K562 (cell line): ENCODE data around the gene WDR45B. TPM values are rescaled to one million over a fixed set of nuclear protein-coding genes. Genes with fewer than 3 reads are reported as not detected.

Source experiments
- ATAC-seq: fragments of 200-7000 bp; cut with Tn5 transposase; 3 replicates; pipeline ENCODE4 v1.9.1; 2020; ENCODE audit warnings: moderate library complexity
- BruUV-seq: library from RNA; stranded (reverse); fragments of 400-500 nt; replicated peaks from 2 replicates; lab custom pipeline; 2021; lab: Mats Ljungman, UMichigan
- CTCF ChIA-PET: fragments of 300-600 bp; formaldehyde crosslinking; extraction: SDS; loops from one replicate; lab custom pipeline; 2021; ENCODE audit warnings: low intra/inter-chr PET ratio; lab: Yijun Ruan, JAX
- POLR2A ChIA-PET: fragments of 300-600, 350-650 bp; sonication (Branson Sonifier 250); formaldehyde crosslinking; extraction: SDS; loops from one replicate; lab custom pipeline; 2021; ENCODE audit warnings: antibody characterized with exemption, inconsistent platforms; lab: Yijun Ruan, JAX
- DNase-seq, 4 experiments: peaks; one replicate each; pipeline versions ENCODE4 v3.0.0 to v3.0.0-alpha.2; 2011 to 2018; ENCODE audit warnings: low spot score in 3 of 4, mixed read lengths in 3 of 4; ENCODE audit errors: extremely low read depth in 1 of 4
- FAIRE-seq: peaks from 2 replicates; lab custom pipeline; 2011; peaks lifted over from hg19 to GRCh38; lab: Jason Lieb, UNC
- H2AFZ ChIP-seq: 2 replicates; pipeline ENCODE4 v1.6.0; 2011; ENCODE audit warnings: low read depth, low read length, control low read depth, inconsistent platforms
- H3K27ac ChIP-seq: fragments of 200-600 bp; 3 replicates; pipeline ENCODE4 v1.8.0; 2011; ENCODE audit warnings: low read depth, mild to moderate bottlenecking, control low read depth, inconsistent platforms, low read length, moderate library complexity, mixed read lengths; ENCODE audit errors: extremely low read depth
- H3K27me3 ChIP-seq, 2 experiments: fragments of 300-600 bp in 1 of 2; 2 replicates in 1 of 2; 3 replicates in 1 of 2; pipeline versions ENCODE4 v1.6.0 to v1.8.0; 2011; ENCODE audit warnings: inconsistent platforms in 2 of 2, low read length in 2 of 2, mild to moderate bottlenecking in 1 of 2, mixed read lengths in 1 of 2, moderate library complexity in 1 of 2; ENCODE audit not compliant: control insufficient read depth in 2 of 2, insufficient read depth in 2 of 2
- H3K36me3 ChIP-seq: fragments of 300-600 bp; 3 replicates; pipeline ENCODE4 v1.8.0; 2011; ENCODE audit warnings: mild to moderate bottlenecking, low read length, inconsistent platforms; ENCODE audit not compliant: control insufficient read depth, insufficient read depth
- H3K4me1 ChIP-seq, 2 experiments: fragments of 200-600 bp in 1 of 2; replicated peaks in 1 of 2; 2 replicates in 1 of 2; 3 replicates in 1 of 2; pipeline versions ENCODE4 v1.5.1 to v1.8.0; 2011; ENCODE audit warnings: inconsistent platforms in 2 of 2, low read length in 2 of 2, mild to moderate bottlenecking in 1 of 2, mixed read lengths in 1 of 2, moderate library complexity in 1 of 2; ENCODE audit not compliant: control insufficient read depth in 2 of 2, insufficient read depth in 2 of 2
- H3K4me2 ChIP-seq: 2 replicates; pipeline ENCODE4 v1.6.1; 2011; ENCODE audit warnings: low read length, control low read depth, inconsistent platforms, mixed read lengths; ENCODE audit not compliant: insufficient read depth
- H3K4me3 ChIP-seq: fragments of 200-600 bp; sonication (generic), shearing (Covaris generic); 2 replicates; pipeline ENCODE4 v1.5.1; 2016; ENCODE audit warnings: control low read depth, inconsistent platforms
- H3K79me2 ChIP-seq: fragments of 200-600 bp; 3 replicates; pipeline ENCODE4 v1.8.0; 2011; ENCODE audit warnings: low read length, inconsistent platforms; ENCODE audit not compliant: control insufficient read depth, insufficient read depth
- H3K9ac ChIP-seq, 2 experiments: 2 replicates each; pipeline versions ENCODE4 v1.6.0 to v1.6.1; 2011; ENCODE audit warnings: low read depth in 2 of 2, low read length in 2 of 2, control low read depth in 1 of 2, inconsistent platforms in 1 of 2, mild to moderate bottlenecking in 1 of 2, mixed read lengths in 1 of 2; ENCODE audit not compliant: insufficient read depth in 1 of 2
- H3K9me1 ChIP-seq: one replicate; pipeline ENCODE4 v1.6.0; 2011; ENCODE audit warnings: inconsistent platforms, mild to moderate bottlenecking, low read length, moderate library complexity; ENCODE audit not compliant: control insufficient read depth, insufficient read depth
- H3K9me3 ChIP-seq: replicated peaks from 2 replicates; pipeline ENCODE4 v1.5.1; 2011; ENCODE audit warnings: low read depth, low read length, inconsistent platforms; ENCODE audit not compliant: control insufficient read depth, insufficient read depth
- H4K20me1 ChIP-seq: replicated peaks from 2 replicates; pipeline ENCODE4 v1.6.1; 2011; ENCODE audit warnings: low read length, inconsistent platforms, mixed read lengths; ENCODE audit not compliant: control insufficient read depth, insufficient read depth
- ASH1L ChIP-seq: fragments of 450-650 bp; IDR thresholded peaks from 2 replicates; pipeline ENCODE4 v1.6.1; 2018; ENCODE audit warnings: borderline replicate concordance, mild to moderate bottlenecking, low read depth; ENCODE audit not compliant: partially characterized antibody
- HMG20B ChIP-seq: fragments of 250-450 bp; sonication (Bioruptor Pico); IDR thresholded peaks from 2 replicates; pipeline ENCODE4 v1.5.0; 2021; ENCODE audit warnings: mild to moderate bottlenecking
- RBBP5 ChIP-seq: fragments of 200-600 bp; sonication (generic); IDR thresholded peaks from 2 replicates; pipeline ENCODE4 v1.6.1; 2012; ENCODE audit warnings: borderline replicate concordance, mild to moderate bottlenecking, low read length, control low read depth, inconsistent platforms; ENCODE audit not compliant: insufficient read depth, poor library complexity, severe bottlenecking
- ZNF175 ChIP-seq: fragments of 200-800 bp; sonication (Bioruptor generic); IDR thresholded peaks from 2 replicates; pipeline ENCODE4 v1.6.1; 2016; ENCODE audit warnings: low read depth, mild to moderate bottlenecking, missing genetic modification characterization, missing compliant biosample characterization
- WGBS: fragments of 100-300 bp; shearing (Covaris generic); methylation state at CpG from one replicate; pipeline ENCODE4 v1.1.6; 2016; ENCODE audit warnings: low coverage, mixed read lengths; ENCODE audit not compliant: insufficient coverage; ENCODE audit errors: missing lambda C conversion rate; 5-methylcytosine and 5-hydroxymethylcytosine counted together
- in situ Hi-C: fragments of 300-500 bp; cut with MboI; formaldehyde crosslinking; loops from 4 replicates; pipeline ENCODE4 v1.15.0; 2018; ENCODE audit warnings: inconsistent platforms, mixed read lengths
- intact Hi-C: fragments of 100-400 bp; cut with micrococcal nuclease; formaldehyde crosslinking; loops from 2 replicates; pipeline ENCODE4 v1.14.2; 2022
- polyA plus RNA-seq, 8 experiments: library from polyadenylated mRNA; depleted of rRNA in 4 of 8; stranded (reverse) in 5 of 8; unstranded in 3 of 8; fragments of >200 nt; fragmentation: Nextera tagmentation in 2 of 8; fragmentation: Illumina TruSeq in 1 of 8; extraction: Ambion mirVana in 2 of 8; extraction: Trizol in 1 of 8; gene quantifications; 2 replicates each; pipeline versions ENCODE4 v1.2.1 to v1.2.3, GENCODE V29; 2011 to 2014; ENCODE audit warnings: inconsistent platforms in 1 of 8, missing spikeins in 1 of 8
- total RNA-seq, 7 experiments: library from RNA; depleted of rRNA in 6 of 7; stranded (reverse); fragments of >200 nt in 6 of 7; fragmentation: Illumina TruSeq in 2 of 7; extraction: Trizol in 2 of 7; gene quantifications; 2 replicates each; pipeline versions ENCODE4 v1.2.1 to v1.2.3, GENCODE V29; 2011 to 2021; ENCODE audit warnings: low replicate concordance in 1 of 7
- TF ChIP-seq, protein P1 (sequence below): fragments of 250-450 bp; sonication (Bioruptor Pico); IDR thresholded peaks from 2 replicates; pipeline ENCODE4 v1.5.0; 2020; ENCODE audit warnings: mild to moderate bottlenecking, borderline replicate concordance
- TF ChIP-seq, protein P2 (sequence below): IDR thresholded peaks from 2 replicates; pipeline ENCODE4 v1.6.1; 2016; ENCODE audit warnings: missing genetic modification characterization, missing compliant biosample characterization
- TF ChIP-seq, protein P3 (sequence below): fragments of 250-450 bp; sonication (Bioruptor Pico); IDR thresholded peaks from 2 replicates; pipeline ENCODE4 v1.5.0; 2022; ENCODE audit warnings: mild to moderate bottlenecking

Gene WDR45B
- total and polyA plus RNA-seq, 9 of the 15 experiments (the other 6 are each of a cell fraction or from before 2014, with no cell fraction given) = 0.72 to 74.4 (median 35.9) TPM

DNA sequence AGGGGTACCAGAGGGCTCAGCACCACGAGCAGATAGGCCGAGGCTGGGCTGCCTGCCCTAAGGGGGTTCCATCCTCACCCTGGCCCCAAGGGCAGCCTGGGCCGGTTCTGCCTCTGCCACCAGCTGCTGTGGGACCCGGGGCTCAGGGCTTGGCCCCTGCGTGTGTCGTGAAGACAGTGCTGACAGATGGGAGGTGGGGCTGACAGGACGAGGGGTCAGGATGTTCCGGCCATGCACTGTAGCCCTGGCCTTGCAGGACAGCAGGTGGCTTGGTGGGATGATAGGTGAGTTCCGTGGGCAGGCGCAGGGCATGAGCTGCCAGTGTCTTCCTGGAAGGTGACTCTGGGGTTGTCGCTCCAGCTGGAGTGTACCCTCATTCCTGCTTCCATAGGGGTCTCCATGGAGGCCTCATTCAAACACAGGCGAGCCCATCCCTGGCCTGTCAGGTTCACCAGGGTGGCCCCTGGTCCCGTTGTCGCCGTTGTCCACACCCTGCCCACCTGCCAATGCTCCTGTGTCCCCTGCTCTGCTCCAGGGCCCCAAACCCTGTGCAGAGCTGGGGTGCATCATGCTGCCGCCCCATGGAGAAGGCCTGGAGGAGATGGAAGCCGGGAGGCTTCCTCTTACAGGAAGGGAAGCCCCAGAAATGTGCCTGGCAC lies 57.2 kb downstream of the WDR45B start (continued):
- TF ChIP-seq, protein P1, sequence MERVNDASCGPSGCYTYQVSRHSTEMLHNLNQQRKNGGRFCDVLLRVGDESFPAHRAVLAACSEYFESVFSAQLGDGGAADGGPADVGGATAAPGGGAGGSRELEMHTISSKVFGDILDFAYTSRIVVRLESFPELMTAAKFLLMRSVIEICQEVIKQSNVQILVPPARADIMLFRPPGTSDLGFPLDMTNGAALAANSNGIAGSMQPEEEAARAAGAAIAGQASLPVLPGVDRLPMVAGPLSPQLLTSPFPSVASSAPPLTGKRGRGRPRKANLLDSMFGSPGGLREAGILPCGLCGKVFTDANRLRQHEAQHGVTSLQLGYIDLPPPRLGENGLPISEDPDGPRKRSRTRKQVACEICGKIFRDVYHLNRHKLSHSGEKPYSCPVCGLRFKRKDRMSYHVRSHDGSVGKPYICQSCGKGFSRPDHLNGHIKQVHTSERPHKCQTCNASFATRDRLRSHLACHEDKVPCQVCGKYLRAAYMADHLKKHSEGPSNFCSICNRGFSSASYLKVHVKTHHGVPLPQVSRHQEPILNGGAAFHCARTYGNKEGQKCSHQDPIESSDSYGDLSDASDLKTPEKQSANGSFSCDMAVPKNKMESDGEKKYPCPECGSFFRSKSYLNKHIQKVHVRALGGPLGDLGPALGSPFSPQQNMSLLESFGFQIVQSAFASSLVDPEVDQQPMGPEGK = no peak
- TF ChIP-seq, all 486 proteins: peak for 3

DNA sequence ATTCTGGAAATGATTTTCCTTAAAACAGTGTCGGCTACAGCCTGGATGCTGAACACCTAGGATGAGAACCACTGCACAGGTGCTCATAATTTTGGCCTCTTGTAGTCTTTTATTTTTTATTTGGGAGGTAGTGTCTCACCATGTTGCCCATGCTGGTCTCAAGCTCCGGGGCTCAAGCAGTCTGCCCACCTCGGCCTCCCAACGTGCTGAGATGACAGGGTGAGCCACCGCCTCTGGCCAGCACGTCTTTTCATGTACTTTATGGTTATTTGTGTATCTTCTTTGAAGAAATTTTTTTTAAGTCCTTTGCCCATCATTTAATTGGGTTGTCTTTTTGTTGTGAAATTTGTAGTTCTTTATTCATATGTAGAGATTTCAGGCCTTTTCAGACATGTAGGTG lies 58.0 kb downstream of the WDR45B start:
- no TSS peak for BruUV-seq

More for the DNA sequence above, 58.0 kb downstream of the WDR45B start:
- in situ Hi-C loops = no loop called here
- 93% methylated on average over 6 of the region's 6 CpGs for WGBS
- ChIA-PET POLR2A (no interaction called here), CTCF (no interaction called here)
- H4K20me1 ChIP-seq = no peaks in the 10 kb centered on the region
- no peak for TF ChIP-seq ZNF175 (CRISPR knock-in tag)
- no peak for TF ChIP-seq ASH1L
- TF ChIP-seq HMG20B (CRISPR knock-in tag) = no peak
- TF ChIP-seq, protein P2, sequence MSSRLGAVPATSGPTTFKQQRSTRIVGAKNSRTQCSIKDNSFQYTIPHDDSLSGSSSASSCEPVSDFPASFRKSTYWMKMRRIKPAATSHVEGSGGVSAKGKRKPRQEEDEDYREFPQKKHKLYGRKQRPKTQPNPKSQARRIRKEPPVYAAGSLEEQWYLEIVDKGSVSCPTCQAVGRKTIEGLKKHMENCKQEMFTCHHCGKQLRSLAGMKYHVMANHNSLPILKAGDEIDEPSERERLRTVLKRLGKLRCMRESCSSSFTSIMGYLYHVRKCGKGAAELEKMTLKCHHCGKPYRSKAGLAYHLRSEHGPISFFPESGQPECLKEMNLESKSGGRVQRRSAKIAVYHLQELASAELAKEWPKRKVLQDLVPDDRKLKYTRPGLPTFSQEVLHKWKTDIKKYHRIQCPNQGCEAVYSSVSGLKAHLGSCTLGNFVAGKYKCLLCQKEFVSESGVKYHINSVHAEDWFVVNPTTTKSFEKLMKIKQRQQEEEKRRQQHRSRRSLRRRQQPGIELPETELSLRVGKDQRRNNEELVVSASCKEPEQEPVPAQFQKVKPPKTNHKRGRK (tag) = no peak
- TF ChIP-seq, protein P3, sequence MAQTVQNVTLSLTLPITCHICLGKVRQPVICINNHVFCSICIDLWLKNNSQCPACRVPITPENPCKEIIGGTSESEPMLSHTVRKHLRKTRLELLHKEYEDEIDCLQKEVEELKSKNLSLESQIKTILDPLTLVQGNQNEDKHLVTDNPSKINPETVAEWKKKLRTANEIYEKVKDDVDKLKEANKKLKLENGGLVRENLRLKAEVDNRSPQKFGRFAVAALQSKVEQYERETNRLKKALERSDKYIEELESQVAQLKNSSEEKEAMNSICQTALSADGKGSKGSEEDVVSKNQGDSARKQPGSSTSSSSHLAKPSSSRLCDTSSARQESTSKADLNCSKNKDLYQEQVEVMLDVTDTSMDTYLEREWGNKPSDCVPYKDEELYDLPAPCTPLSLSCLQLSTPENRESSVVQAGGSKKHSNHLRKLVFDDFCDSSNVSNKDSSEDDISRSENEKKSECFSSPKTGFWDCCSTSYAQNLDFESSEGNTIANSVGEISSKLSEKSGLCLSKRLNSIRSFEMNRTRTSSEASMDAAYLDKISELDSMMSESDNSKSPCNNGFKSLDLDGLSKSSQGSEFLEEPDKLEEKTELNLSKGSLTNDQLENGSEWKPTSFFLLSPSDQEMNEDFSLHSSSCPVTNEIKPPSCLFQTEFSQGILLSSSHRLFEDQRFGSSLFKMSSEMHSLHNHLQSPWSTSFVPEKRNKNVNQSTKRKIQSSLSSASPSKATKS (CRISPR knock-in tag) = no peak
- no peak for TF ChIP-seq RBBP5
- TF ChIP-seq, all 486 proteins: peak for 0
- no peak overlapping the region for H3K27ac ChIP-seq
- no peak overlapping the region for H3K9ac ChIP-seq
- H3K4me3 ChIP-seq = no peak overlapping the region
- no peak overlapping the region for H3K4me2 ChIP-seq
- H3K79me2 ChIP-seq = peaks cover 20% of the 10 kb centered on the region; the same call in 2 of the 3 replicates
- no peaks in the 10 kb centered on the region for H3K9me3 ChIP-seq
- FAIRE-seq (no peak), DNase-seq (no peak), ATAC-seq (no peak)
- H2AFZ ChIP-seq = no peak overlapping the region
- intact Hi-C loops = no loop called here
- peaks cover 0 to 35% of the 10 kb centered on the region in 2 experiments; a peak in 2 of 5 replicates for H3K4me1 ChIP-seq
- H3K36me3 ChIP-seq = peaks cover 84% of the 10 kb centered on the region
- no peaks in the 10 kb centered on the region for H3K27me3 ChIP-seq
- peaks cover 6% of the 10 kb centered on the region for H3K9me1 ChIP-seq
